Activated naive CD4-positive, alpha-beta T cell treated with anti-CD3 and anti-CD28 coated beads for 36 hours (primary cell): Measurements from ENCODE around the gene KIF5C. TPM values are rescaled to one million over a fixed set of nuclear protein-coding genes. Genes with fewer than 3 reads are reported as not detected.
A peak's percentile ranks its signal among the peaks of the same experiment; 100 is the strongest.

ENCODE experiments used
- CTCF ChIA-PET: fragments of 350-600 bp; sonication (Branson Sonifier 250); formaldehyde crosslinking; loops from one replicate; lab custom pipeline; 2021; ENCODE audit warnings: antibody characterized with exemption; lab: Charles Lee
- DNase-seq: peaks from one replicate; pipeline ENCODE4 v3.0.0-alpha.2; 2020
- H3K27ac Mint-ChIP-seq: one replicate; pipeline ENCODE4 v1.8.0; 2021; ENCODE audit warnings: mild to moderate bottlenecking, mixed read lengths
- H3K27me3 Mint-ChIP-seq: one replicate; pipeline ENCODE4 v1.8.0; 2021; ENCODE audit warnings: low read depth, mixed read lengths
- H3K36me3 Mint-ChIP-seq: one replicate; pipeline ENCODE4 v1.8.0; 2021; ENCODE audit warnings: low read depth, mixed read lengths
- H3K4me1 Mint-ChIP-seq: one replicate; pipeline ENCODE4 v1.8.0; 2021; ENCODE audit warnings: low read depth, mixed read lengths
- H3K4me3 Mint-ChIP-seq: one replicate; pipeline ENCODE4 v1.8.0; 2021; ENCODE audit warnings: mild to moderate bottlenecking, moderate library complexity, mixed read lengths
- H3K9me3 Mint-ChIP-seq: one replicate; pipeline ENCODE4 v1.8.0; 2021; ENCODE audit warnings: mixed read lengths
- intact Hi-C: fragments of 100-400 bp; cut with micrococcal nuclease; formaldehyde crosslinking; loops from one replicate; pipeline ENCODE4 v1.15.1; 2023
- total RNA-seq, 2 experiments: library from RNA; stranded (reverse); gene quantifications; one replicate each; pipeline ENCODE4 v1.2.3, GENCODE V29; 2021

The KIF5C gene
- total RNA-seq, 2 experiments from 2014 or later = 18.6 to 24.5 TPM

DNA sequence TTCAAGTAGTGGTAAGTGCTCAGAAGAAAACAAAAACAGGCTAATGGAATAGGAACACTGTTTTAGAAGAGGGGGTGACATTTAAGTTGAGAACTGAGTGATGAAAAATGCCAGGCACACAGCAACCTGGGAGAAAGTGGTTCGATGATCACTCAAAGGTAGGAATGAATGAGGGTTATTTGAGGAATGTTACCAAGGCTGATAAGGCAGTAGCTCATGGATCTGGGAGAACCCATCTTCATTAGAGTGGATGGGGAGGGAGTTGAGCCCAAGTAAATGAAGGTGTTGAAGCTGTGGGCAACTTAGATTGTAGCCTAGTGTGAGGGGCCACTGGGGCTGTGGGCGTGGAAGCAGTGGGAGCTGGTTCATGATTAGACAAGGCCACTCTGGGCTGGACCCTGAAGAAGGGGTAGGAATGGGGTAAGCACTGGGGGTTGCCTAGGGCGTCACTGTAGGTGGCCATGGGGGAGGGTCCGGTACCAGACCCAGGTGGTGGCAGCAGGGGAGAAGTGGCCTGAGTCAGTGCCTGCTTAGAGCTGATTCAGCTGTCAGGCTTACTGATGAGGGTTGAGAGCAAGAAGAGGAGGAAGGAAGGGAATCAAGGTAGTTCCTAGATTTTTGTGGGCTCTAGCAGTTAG, 141.0 kb downstream of the KIF5C start:
- H3K36me3 Mint-ChIP-seq = peaks cover 7% of the 10 kb centered on the region
- no peak for DNase-seq
- no peaks in the 10 kb centered on the region for H3K9me3 Mint-ChIP-seq
- H3K27ac Mint-ChIP-seq = no peak overlapping the region
- H3K4me3 Mint-ChIP-seq = no peak overlapping the region
- intact Hi-C loops = loop anchor here (5.0 kb wide), 1 partner anchor 296 kb away; no protein-coding TSS in a partner anchor
- H3K27me3 Mint-ChIP-seq = peaks cover 1% of the 10 kb centered on the region
- H3K4me1 Mint-ChIP-seq = peaks cover 2% of the 10 kb centered on the region
- CTCF ChIA-PET = interaction anchor here (0.7 to 3.8 kb wide), 16 partner anchors 10 to 548 kb away, joined by 3 to 36 read pairs (median 4); no protein-coding TSS in a partner anchor

DNA sequence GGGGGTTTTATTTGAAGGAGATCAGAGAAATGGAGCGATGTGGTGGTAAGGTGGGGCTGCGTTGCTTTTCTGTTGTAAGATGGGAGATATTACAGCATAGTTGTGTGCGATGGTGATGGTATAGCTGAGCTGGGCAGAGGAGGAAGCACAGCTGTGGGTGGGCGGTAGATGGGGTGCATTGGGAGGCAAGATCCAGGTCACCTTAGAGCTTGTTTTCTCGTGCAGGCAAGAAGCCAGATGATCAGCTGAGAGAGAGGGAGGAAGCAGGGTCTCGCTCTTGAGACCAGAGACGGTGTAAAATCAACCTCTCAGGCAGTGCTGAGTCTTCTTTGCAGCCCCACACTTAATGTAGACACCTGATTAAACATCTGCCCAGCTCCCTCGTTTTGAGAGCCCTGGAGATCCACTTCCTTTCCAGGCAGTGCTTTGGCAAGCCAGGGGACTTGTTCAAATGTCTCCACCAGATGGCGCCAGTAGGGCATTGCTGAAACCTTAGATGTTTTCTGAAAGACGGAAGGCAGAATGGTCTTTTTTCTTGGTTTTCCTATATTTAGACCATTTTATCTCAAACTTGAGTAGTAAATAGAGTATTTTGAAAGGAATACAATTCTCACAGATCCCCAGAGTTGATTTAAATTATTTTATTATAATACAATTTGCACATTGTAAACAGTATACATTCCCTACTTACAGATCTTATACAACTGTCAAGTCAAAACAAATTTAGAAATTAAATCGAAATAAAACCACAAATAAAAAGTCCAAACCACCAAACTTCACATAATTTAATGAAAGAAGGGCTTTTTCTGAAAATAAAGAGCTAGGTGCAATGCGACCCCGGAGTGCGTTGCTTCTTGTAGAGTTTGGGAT, 142.3 kb downstream of the KIF5C start:
- DNase-seq = peak; percentile 88
- peaks cover 2% of the 10 kb centered on the region for H3K4me1 Mint-ChIP-seq
- intact Hi-C loops = loop anchor here (1.0 to 5.0 kb wide), 2 partner anchors 295 to 544 kb away; no protein-coding TSS in a partner anchor
- H3K9me3 Mint-ChIP-seq = no peaks in the 10 kb centered on the region
- CTCF ChIA-PET = interaction anchor here (0.6 to 3.8 kb wide), 29 partner anchors 9 to 546 kb away, joined by 3 to 36 read pairs (median 3); partner anchors contain the start of gene LYPD6B
- H3K36me3 Mint-ChIP-seq = no peaks in the 10 kb centered on the region
- no peak overlapping the region for H3K4me3 Mint-ChIP-seq
- no peak overlapping the region for H3K27ac Mint-ChIP-seq
- H3K27me3 Mint-ChIP-seq = peaks cover 1% of the 10 kb centered on the region

DNA sequence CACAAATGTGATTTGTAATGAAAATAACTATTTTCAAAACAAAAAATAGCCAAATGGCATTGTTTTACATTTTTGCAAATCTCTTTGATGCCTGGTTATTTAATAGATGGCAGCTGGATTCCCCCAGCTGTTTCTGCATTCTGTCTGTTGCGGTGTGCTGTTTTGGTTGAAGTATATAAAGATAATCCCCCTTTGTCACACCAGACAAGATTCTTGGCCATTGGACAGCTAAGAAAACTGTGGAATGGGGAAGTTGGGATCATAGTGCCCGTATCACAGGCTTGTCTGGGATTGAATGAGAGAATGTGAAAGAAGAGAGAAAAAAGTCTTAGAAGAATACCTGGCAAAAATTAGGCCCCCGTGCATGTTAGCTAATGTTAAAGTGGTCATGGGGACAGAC, 144.0 kb downstream of the KIF5C start:
- no peak overlapping the region for H3K27ac Mint-ChIP-seq
- no peak for DNase-seq
- intact Hi-C loops = loop anchor here (5.0 kb wide), 1 partner anchor 293 kb away; no protein-coding TSS in a partner anchor
- H3K4me1 Mint-ChIP-seq = peaks cover 2% of the 10 kb centered on the region
- CTCF ChIA-PET = interaction anchor here (1.0 to 3.8 kb wide), 7 partner anchors 9 to 542 kb away, joined by 3 to 36 read pairs (median 4); partner anchors contain the start of gene LYPD6B
- H3K36me3 Mint-ChIP-seq = peaks cover 1% of the 10 kb centered on the region
- no peak overlapping the region for H3K4me3 Mint-ChIP-seq
- H3K9me3 Mint-ChIP-seq = no peaks in the 10 kb centered on the region
- peaks cover 1% of the 10 kb centered on the region for H3K27me3 Mint-ChIP-seq

DNA sequence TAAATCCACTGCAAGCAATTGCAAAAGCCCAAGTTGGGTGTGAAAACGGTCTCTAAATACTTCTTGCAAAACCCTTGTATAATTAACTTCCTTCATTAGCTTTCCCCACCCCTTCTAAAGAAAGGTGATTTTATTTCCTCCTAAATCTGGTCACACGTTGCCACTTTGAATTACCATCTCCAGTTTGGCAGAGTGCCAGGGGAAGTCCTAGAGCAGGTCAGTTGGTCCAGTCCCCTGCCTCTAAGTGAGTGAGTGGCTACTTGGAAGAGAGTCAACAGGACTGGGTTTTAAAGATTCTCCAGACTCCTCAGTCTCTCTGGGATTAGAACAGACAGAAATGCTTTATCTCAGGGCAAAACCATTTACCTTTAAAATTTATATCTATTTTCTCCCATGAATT, 144.7 kb downstream of the KIF5C start:
- intact Hi-C loops = loop anchor here (5.0 kb wide), 1 partner anchor 293 kb away; no protein-coding TSS in a partner anchor
- Mint-ChIP-seq H3K27me3 (peaks cover 1% of the 10 kb centered on the region), H3K4me1 (peaks cover 2% of the 10 kb centered on the region), H3K4me3 (no peak overlapping the region), H3K27ac (no peak overlapping the region), H3K9me3 (no peaks in the 10 kb centered on the region), H3K36me3 (peaks cover 1% of the 10 kb centered on the region)
- CTCF ChIA-PET = interaction anchor here (1.0 to 3.8 kb wide), 4 partner anchors 9 to 542 kb away, joined by 3 to 36 read pairs (median 8); no protein-coding TSS in a partner anchor
- no peak for DNase-seq

DNA sequence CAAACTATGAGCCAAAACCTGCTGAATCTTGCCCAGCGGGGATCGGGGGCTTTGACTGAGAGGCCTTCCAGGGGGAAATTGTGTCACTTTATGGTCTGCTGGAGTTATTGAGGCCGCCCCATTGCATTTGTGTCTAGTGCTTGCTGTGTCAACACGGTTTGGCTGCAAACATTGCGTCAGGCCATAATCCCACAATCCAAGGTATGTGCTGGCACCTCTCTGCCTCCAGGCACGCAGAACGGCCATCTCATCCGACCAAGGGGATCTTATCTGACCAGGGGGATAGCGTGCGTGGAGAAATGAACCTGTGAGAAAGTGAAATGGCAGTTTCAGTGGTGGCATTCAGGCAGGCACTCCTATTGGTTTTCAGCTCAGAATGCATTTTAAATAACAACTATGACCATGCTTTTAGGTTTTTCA, 145.4 kb downstream of the KIF5C start:
- Mint-ChIP-seq H3K9me3 (no peaks in the 10 kb centered on the region), H3K36me3 (peaks cover 1% of the 10 kb centered on the region), H3K27me3 (peaks cover 1% of the 10 kb centered on the region), H3K4me1 (peaks cover 2% of the 10 kb centered on the region), H3K27ac (no peak overlapping the region), H3K4me3 (no peak overlapping the region)
- intact Hi-C loops = no loop called here
- CTCF ChIA-PET = interaction anchor here (0.6 kb wide), 1 partner anchor 541 kb away, joined by 3 read pairs; no protein-coding TSS in a partner anchor
- DNase-seq = no peak

DNA sequence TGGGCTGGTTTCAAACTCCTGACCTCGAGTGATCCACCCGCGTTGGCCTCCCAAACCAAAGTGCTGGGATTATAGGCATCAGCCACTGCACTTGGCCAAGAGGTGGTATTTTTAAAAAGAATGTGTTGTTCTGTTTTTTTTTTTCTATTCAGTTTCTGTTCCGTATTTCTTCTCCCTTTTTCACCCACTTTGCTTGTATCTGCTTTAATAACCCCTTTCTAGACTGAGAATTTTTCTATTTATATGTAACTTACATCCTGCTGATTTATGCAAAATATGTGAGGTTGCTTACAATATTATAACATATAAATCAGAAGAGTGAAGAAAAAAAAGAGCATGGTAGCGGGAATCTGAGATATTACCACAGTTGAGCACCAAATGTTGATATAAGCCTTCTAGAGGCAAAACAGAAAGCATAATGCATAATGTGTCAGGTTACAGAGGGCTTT, 146.3 kb downstream of the KIF5C start:
- no peak for DNase-seq
- H3K4me1 Mint-ChIP-seq = peaks cover 2% of the 10 kb centered on the region
- no peaks in the 10 kb centered on the region for H3K9me3 Mint-ChIP-seq
- H3K4me3 Mint-ChIP-seq = no peak overlapping the region
- intact Hi-C loops = no loop called here
- H3K36me3 Mint-ChIP-seq = peaks cover 1% of the 10 kb centered on the region
- CTCF ChIA-PET = no interaction called here
- peaks cover 1% of the 10 kb centered on the region for H3K27me3 Mint-ChIP-seq
- no peak overlapping the region for H3K27ac Mint-ChIP-seq

DNA sequence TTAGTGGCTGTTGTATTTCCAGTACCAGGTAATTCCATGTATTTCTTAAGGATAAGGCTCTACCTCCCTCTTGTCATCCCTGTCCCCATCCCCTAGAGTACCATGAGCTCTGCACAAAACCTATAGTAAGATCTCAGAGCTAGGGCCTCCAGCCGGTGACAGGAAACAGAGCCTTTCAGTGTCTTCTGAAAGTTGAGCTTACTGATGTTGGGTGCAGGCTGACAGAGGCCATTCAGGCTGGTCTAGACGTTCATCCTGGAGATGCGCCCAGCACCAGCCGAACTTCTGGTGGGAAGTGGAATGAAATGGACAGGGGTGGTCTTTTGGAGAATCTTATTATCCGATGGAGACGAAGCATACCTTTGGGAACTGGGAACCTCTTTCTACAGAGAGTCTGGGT, 146.7 kb downstream of the KIF5C start:
- Mint-ChIP-seq H3K36me3 (peaks cover 1% of the 10 kb centered on the region), H3K4me3 (no peak overlapping the region)

DNA sequence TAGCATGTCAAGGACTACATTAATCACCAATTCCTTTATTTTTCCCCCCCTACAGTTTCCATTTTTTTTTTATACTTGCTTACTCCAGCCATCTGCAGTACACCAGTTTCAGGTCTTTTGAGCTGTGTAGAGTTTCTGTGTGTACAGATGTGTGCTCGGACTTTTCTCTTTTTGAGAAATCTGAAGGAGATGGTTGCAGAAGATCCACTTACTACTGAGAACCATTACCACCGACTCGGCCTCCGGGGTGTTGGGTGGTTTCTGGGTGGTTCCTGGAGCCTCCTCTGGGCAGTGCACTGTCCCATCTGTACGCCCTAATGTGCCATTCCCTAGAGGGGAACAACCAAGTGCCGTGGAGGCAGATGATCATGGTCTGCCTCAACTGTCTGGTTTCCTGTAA, 148.1 kb downstream of the KIF5C start:
- intact Hi-C loops = no loop called here
- no peaks in the 10 kb centered on the region for H3K9me3 Mint-ChIP-seq
- H3K4me1 Mint-ChIP-seq = no peaks in the 10 kb centered on the region
- CTCF ChIA-PET = no interaction called here
- no peak for DNase-seq
- H3K27me3 Mint-ChIP-seq = no peaks in the 10 kb centered on the region
- H3K27ac Mint-ChIP-seq = no peak overlapping the region
- H3K4me3 Mint-ChIP-seq = no peak overlapping the region
- H3K36me3 Mint-ChIP-seq = peaks cover 1% of the 10 kb centered on the region

More for the DNA sequence above, 146.7 kb downstream of the KIF5C start:
- Mint-ChIP-seq H3K4me1 (peaks cover 2% of the 10 kb centered on the region), H3K27me3 (peaks cover 1% of the 10 kb centered on the region), H3K27ac (no peak overlapping the region), H3K9me3 (no peaks in the 10 kb centered on the region)
- intact Hi-C loops = no loop called here
- no peak for DNase-seq
- CTCF ChIA-PET = no interaction called here

DNA sequence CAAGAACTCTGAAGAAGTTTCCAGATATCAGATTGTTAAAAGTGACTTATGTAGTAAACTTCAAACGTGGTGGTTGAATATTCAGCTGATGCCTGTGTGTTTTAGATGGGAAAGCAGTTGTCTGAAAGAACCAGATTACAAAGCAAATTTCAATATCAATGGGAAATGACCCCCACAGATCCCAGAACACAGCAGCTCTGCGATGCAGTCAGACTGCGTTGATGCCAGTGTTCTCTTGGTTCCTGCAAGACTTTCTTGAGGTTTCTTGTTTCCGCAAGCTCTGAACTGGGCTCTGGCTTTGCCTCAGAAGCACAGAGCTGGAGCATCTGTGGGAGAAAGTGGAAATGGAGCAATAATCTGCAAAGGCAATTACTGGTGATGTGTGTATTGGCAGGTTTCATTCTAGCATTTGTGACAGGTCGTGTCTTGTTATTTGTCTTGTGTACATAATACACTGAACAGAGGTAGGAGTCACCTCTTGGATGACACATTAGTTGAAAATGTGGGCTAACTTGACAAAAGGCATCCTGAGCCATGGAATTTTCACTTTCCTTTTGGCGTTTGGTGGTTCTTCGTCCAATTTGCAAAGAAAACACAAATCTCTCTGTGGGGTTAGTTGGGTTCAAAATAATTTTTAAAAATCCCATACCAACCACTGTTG, 152.7 kb downstream of the KIF5C start:
- CTCF ChIA-PET = interaction anchor here (2.3 to 2.7 kb wide), 2 partner anchors 10 to 12 kb away, joined by 8 to 11 read pairs; no protein-coding TSS in a partner anchor
- Mint-ChIP-seq H3K27ac (no peak overlapping the region), H3K4me1 (peaks cover 2% of the 10 kb centered on the region), H3K27me3 (peaks cover 6% of the 10 kb centered on the region), H3K36me3 (peaks cover 1% of the 10 kb centered on the region), H3K4me3 (no peak overlapping the region), H3K9me3 (no peaks in the 10 kb centered on the region)
- intact Hi-C loops = no loop called here
- DNase-seq = no peak

DNA sequence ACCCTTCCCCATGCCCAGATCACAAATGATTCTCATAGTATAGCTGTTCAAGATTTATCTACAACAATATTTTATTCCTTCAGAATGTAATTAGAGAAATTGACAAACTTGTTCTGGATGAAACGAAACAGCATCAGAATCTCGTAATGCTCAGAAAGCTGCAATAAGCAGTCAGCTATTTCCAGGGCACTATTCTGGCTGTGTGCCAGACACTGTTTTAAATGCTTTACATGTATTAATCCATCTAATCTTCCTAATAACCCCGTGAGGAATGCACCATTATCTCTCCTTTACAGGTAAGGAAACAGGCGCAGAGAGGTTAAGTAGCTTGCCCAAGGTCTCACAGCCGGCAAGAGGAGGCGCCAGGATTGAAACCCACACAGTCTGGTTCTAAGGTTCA, 153.3 kb downstream of the KIF5C start:
- CTCF ChIA-PET = interaction anchor here (1.7 to 2.7 kb wide), 3 partner anchors 10 to 13 kb away, joined by 5 to 11 read pairs (median 8); no protein-coding TSS in a partner anchor
- intact Hi-C loops = no loop called here
- Mint-ChIP-seq H3K9me3 (no peaks in the 10 kb centered on the region), H3K4me3 (no peak overlapping the region), H3K4me1 (peaks cover 2% of the 10 kb centered on the region), H3K27ac (no peak overlapping the region), H3K27me3 (peaks cover 6% of the 10 kb centered on the region), H3K36me3 (no peaks in the 10 kb centered on the region)
- no peak for DNase-seq

DNA sequence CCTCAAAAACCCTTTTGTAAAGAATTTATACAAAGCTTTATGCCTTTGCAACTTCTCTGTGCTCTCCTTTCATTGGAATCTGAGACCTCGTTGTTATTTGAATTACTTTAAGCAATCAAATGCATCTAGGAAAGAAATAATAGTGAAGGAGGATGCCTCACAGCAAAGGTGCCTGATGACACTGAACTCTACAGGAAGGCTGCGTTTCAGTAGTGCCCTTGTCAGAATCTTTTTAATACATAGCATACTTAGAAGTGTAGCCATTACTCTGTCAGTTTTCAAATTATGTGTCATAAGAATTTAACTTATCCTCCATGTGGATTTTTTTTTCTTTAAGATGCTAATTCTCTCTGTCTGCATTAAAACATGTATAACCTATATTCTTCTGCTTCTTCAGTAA, 153.9 kb downstream of the KIF5C start:
- no peak overlapping the region for H3K4me3 Mint-ChIP-seq
- no peak for DNase-seq
- H3K4me1 Mint-ChIP-seq = peaks cover 2% of the 10 kb centered on the region
- no peaks in the 10 kb centered on the region for H3K36me3 Mint-ChIP-seq
- CTCF ChIA-PET = interaction anchor here (1.7 to 2.7 kb wide), 3 partner anchors 11 to 13 kb away, joined by 5 to 11 read pairs (median 8); no protein-coding TSS in a partner anchor
- intact Hi-C loops = no loop called here
- no peaks in the 10 kb centered on the region for H3K9me3 Mint-ChIP-seq
- H3K27ac Mint-ChIP-seq = no peak overlapping the region
- peaks cover 8% of the 10 kb centered on the region for H3K27me3 Mint-ChIP-seq
